Cardiac muscle cell (in vitro differentiated cells and primary cell): ENCODE data around the gene RDX. TPM values are rescaled to one million over a fixed set of nuclear protein-coding genes. Genes with fewer than 3 reads are reported as not detected.

Source experiments
- DNase-seq, 2 donors: peaks; one replicate each; pipeline versions ENCODE4 v3.0.0 to v3.0.0-alpha.2; 2010 to 2017; ENCODE audit warnings: low read depth in 1 of 2, low spot score in 1 of 2
- H3K27ac ChIP-seq: fragments of 200-600 bp; sonication (generic); 2 replicates; pipeline ENCODE4 v1.5.1; 2016
- H3K27me3 ChIP-seq: fragments of 200-600 bp; sonication (generic); 2 replicates; pipeline ENCODE4 v1.6.0; 2016; ENCODE audit warnings: control low read depth
- H3K36me3 ChIP-seq: fragments of 200-600 bp; sonication (generic); 2 replicates; pipeline ENCODE4 v1.5.1; 2016; ENCODE audit warnings: control low read depth
- H3K4me1 ChIP-seq: fragments of 200-600 bp; sonication (generic); 2 replicates; pipeline ENCODE4 v1.8.1; 2017; ENCODE audit warnings: low read depth, mild to moderate bottlenecking, mixed run types
- H3K4me3 ChIP-seq: fragments of 200-600 bp; sonication (generic); 2 replicates; pipeline ENCODE4 v1.5.1; 2016; ENCODE audit warnings: mild to moderate bottlenecking
- H3K9me3 ChIP-seq: fragments of 200-600 bp; sonication (generic); 2 replicates; pipeline ENCODE4 v1.5.1; 2017; ENCODE audit warnings: low read depth, mild to moderate bottlenecking, control low read depth
- CTCF ChIP-seq: IDR thresholded peaks from 2 replicates; pipeline ENCODE4 v1.5.1; 2012; ENCODE audit warnings: low read depth, mild to moderate bottlenecking, low read length
- polyA plus RNA-seq: library from polyadenylated mRNA; unstranded; fragments of >200 nt; fragmentation: Nextera tagmentation; extraction: Ambion mirVana; gene quantifications from 2 replicates; pipeline ENCODE4 v1.2.1, GENCODE V29; 2016
- total RNA-seq: library from RNA; depleted of rRNA; stranded (reverse); fragments of >200 nt; gene quantifications from 2 replicates; pipeline ENCODE4 v1.2.3, GENCODE V29; 2016

Gene RDX
- total and polyA plus RNA-seq, 2 experiments from 2014 or later = 96.3 to 204 TPM

GRCh38 chr11:110305169-110306018 lies 9.0 kb upstream of the RDX start:
- Histone ChIP-seq H3K4me3 (no peak overlapping the region), H3K36me3 (no peaks in the 10 kb centered on the region), H3K27me3 (no peaks in the 10 kb centered on the region), H3K4me1 (peaks cover 6% of the 10 kb centered on the region), H3K27ac (no peak overlapping the region), H3K9me3 (no peaks in the 10 kb centered on the region)
- no peak for TF ChIP-seq CTCF
- DNase-seq = peak in 1 of 2 donors; percentile 34

DNA sequence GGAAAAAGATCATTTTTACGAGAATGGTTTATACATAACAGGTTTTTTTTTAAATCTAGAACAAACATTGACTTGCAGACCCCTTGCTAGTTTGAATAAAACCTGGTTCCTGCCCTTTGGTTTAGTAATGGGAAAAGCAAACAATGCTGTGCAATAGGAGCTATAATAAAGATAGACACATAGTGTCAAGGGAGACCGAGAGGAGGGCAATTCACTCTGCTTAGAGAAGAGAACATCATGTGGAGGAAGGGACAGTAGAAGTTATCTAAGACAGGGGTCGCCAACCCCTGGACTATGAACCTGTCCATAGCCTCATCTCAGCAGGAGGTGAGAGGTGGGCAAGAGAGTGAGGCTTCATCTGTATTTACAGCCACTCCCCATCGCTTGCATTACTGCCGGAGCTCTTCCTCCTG lies 7.0 kb upstream of the RDX start:
- Histone ChIP-seq H3K27ac (no peak overlapping the region), H3K4me3 (no peak overlapping the region), H3K27me3 (no peaks in the 10 kb centered on the region), H3K36me3 (no peaks in the 10 kb centered on the region), H3K9me3 (no peaks in the 10 kb centered on the region), H3K4me1 (peaks cover 6% of the 10 kb centered on the region)
- no peak for TF ChIP-seq CTCF
- DNase-seq = no peak

- Histone ChIP-seq H3K27me3 (no peaks in the 10 kb centered on the region), H3K27ac (no peak overlapping the region), H3K4me1 (peaks cover 17% of the 10 kb centered on the region), H3K36me3 (no peaks in the 10 kb centered on the region), H3K4me3 (no peak overlapping the region), H3K9me3 (no peaks in the 10 kb centered on the region)
- TF ChIP-seq CTCF = no peak
- no peak for DNase-seq
These were observed 5.2 kb upstream of the RDX start for GRCh38 chr11:110301577-110301976.

GRCh38 chr11:110301032-110301431 lies 4.6 kb upstream of the RDX start:
- Histone ChIP-seq H3K9me3 (no peaks in the 10 kb centered on the region), H3K36me3 (no peaks in the 10 kb centered on the region), H3K4me1 (peaks cover 17% of the 10 kb centered on the region), H3K27me3 (no peaks in the 10 kb centered on the region), H3K4me3 (no peak overlapping the region), H3K27ac (no peak overlapping the region)
- TF ChIP-seq CTCF = no peak
- DNase-seq = no peak

DNA sequence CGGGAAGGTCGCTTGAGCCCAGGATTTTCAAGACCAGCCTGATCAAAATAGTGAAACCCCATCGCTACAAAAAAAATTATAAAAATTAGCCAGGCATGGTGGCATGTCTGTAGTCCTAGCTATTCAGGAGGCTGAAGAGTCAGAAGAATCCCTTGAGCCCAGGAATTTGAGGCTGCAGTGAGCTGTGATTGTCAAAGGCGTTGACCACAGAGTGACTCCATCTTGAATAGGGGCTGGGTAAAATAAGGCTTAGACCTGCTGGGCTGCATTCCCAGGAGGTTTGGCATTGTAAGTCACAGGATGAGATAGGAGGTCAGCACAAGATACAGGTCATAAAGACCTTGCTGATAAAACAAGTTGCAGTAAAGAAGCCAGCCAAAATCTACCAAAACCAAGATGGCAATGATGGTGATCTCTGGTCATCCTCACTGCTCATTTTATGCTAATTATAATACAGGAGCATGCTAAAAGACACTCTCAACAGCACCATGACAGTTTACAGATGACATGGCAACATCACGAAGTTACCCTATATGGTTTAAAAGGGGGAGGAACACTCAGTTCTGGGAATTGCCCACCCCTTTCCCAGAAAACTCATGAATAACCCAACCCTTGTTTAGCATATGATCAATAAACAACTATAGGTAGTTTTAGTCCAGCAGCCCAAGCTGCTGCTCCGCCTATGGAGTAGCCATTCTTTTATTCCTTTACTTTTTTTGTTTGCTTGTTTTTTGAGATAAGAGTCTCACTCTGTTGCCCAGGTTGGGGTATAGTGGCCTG lies 2.8 kb upstream of the RDX start:
- H3K27me3 ChIP-seq = no peaks in the 10 kb centered on the region
- H3K9me3 ChIP-seq = no peaks in the 10 kb centered on the region
- no peak overlapping the region for H3K27ac ChIP-seq
- DNase-seq = no peak
- no peak overlapping the region for H3K4me3 ChIP-seq
- no peaks in the 10 kb centered on the region for H3K36me3 ChIP-seq
- no peak for TF ChIP-seq CTCF
- peaks cover 17% of the 10 kb centered on the region for H3K4me1 ChIP-seq
